Activated CD8-positive, alpha-beta memory T cell treated with anti-CD3 and anti-CD28 coated beads, Interleukin-2, amount 10 ng/mL, durations not matched to agents 7 days and 5 days (primary cell): ENCODE results near the gene SOCS3. TPM values are rescaled to one million over a fixed set of nuclear protein-coding genes. Genes with fewer than 3 reads are reported as not detected.
A peak's percentile ranks its signal among the peaks of the same experiment; 100 is the strongest.

ENCODE experiments used
- ATAC-seq: fragments of 150-1000 bp; cut with Tn5 transposase; one replicate; pipeline ENCODE4 v1.10.0; 2021; ENCODE audit warnings: moderate library complexity
- CTCF ChIA-PET: fragments of 350-600 bp; sonication (Branson Sonifier 250); formaldehyde crosslinking; loops from one replicate; lab custom pipeline; 2021; ENCODE audit warnings: antibody characterized with exemption; lab: Charles Lee
- DNase-seq: peaks from one replicate; pipeline ENCODE4 v3.0.0-alpha.2; 2020
- H3K27ac Mint-ChIP-seq: one replicate; pipeline ENCODE4 v1.8.0; 2021; ENCODE audit warnings: mild to moderate bottlenecking, mixed read lengths
- H3K27me3 Mint-ChIP-seq: one replicate; pipeline ENCODE4 v1.8.0; 2021; ENCODE audit warnings: mixed read lengths
- H3K36me3 Mint-ChIP-seq: one replicate; pipeline ENCODE4 v1.8.0; 2021; ENCODE audit warnings: mild to moderate bottlenecking, mixed read lengths
- H3K4me1 Mint-ChIP-seq: one replicate; pipeline ENCODE4 v1.8.0; 2021; ENCODE audit warnings: mixed read lengths
- H3K4me3 Mint-ChIP-seq: one replicate; pipeline ENCODE4 v1.8.0; 2021; ENCODE audit warnings: mild to moderate bottlenecking, moderate library complexity, mixed read lengths
- H3K9me3 Mint-ChIP-seq: one replicate; pipeline ENCODE4 v1.8.0; 2022; ENCODE audit warnings: low read depth, mixed read lengths
- total RNA-seq, 2 experiments: library from RNA; stranded (reverse); gene quantifications; one replicate each; pipeline ENCODE4 v1.2.3, GENCODE V29; 2021

Gene SOCS3
- 10 to 100 TPM in 1 of 2 experiments, 1 to 10 TPM in 1; 9.9 to 21.3 TPM for total RNA-seq

GRCh38 chr17:78359997-78360370 is at the start of gene SOCS3:
Gene SOCS3 (minus strand): TSS chr17:78360077. CDS start chr17:78359095, 982 bp downstream.
- ATAC-seq (peak; percentile 77), DNase-seq (peak; percentile 97)
- H3K36me3 Mint-ChIP-seq = peaks cover 17% of the 10 kb centered on the region
- peak within 1 kb of the TSS; percentile 87 for H3K27ac Mint-ChIP-seq
- CTCF ChIA-PET = interaction anchor here (0.7 to 12.3 kb wide), 14 partner anchors 10 to 341 kb away, joined by 3 to 191 read pairs (median 6); partner anchors contain the start of gene PGS1
- peaks cover 12% of the 10 kb centered on the region for H3K27me3 Mint-ChIP-seq
- H3K4me1 Mint-ChIP-seq = peaks cover 49% of the 10 kb centered on the region
- peak within 1 kb of the TSS; percentile 77 for H3K4me3 Mint-ChIP-seq
- no peaks in the 10 kb centered on the region for H3K9me3 Mint-ChIP-seq

- Mint-ChIP-seq H3K9me3 (no peaks in the 10 kb centered on the region), H3K4me3 (no peak overlapping the region), H3K27ac (no peak overlapping the region), H3K4me1 (peaks cover 64% of the 10 kb centered on the region), H3K27me3 (no peaks in the 10 kb centered on the region), H3K36me3 (peaks cover 9% of the 10 kb centered on the region)
- ATAC-seq (no peak), DNase-seq (no peak)
- CTCF ChIA-PET = no interaction called here
Measured at GRCh38 chr17:78409191-78409928, 49.5 kb upstream of the SOCS3 start.

- Mint-ChIP-seq H3K36me3 (peaks cover 13% of the 10 kb centered on the region), H3K4me3 (no peak overlapping the region), H3K27ac (no peak overlapping the region), H3K27me3 (no peaks in the 10 kb centered on the region), H3K9me3 (no peaks in the 10 kb centered on the region), H3K4me1 (peaks cover 56% of the 10 kb centered on the region)
- DNase-seq (no peak), ATAC-seq (no peak)
- CTCF ChIA-PET = no interaction called here
Measured at GRCh38 chr17:78408476-78409050, 48.7 kb upstream of the SOCS3 start.

GRCh38 chr17:78407387-78408000 is 47.6 kb upstream of the SOCS3 start:
- H3K27ac Mint-ChIP-seq = peak overlapping the region; percentile 27
- H3K4me1 Mint-ChIP-seq = peaks cover 45% of the 10 kb centered on the region
- no peak for DNase-seq
- H3K27me3 Mint-ChIP-seq = no peaks in the 10 kb centered on the region
- no peak overlapping the region for H3K4me3 Mint-ChIP-seq
- H3K9me3 Mint-ChIP-seq = no peaks in the 10 kb centered on the region
- CTCF ChIA-PET = interaction anchor here (1.1 kb wide), 1 partner anchor 14 kb away, joined by 4 read pairs; no protein-coding TSS in a partner anchor
- H3K36me3 Mint-ChIP-seq = peaks cover 24% of the 10 kb centered on the region
- ATAC-seq = no peak

- DNase-seq (no peak), ATAC-seq (no peak)
- Mint-ChIP-seq H3K27ac (no peak overlapping the region), H3K27me3 (no peaks in the 10 kb centered on the region), H3K36me3 (peaks cover 24% of the 10 kb centered on the region), H3K4me3 (no peak overlapping the region), H3K4me1 (peaks cover 39% of the 10 kb centered on the region), H3K9me3 (no peaks in the 10 kb centered on the region)
- CTCF ChIA-PET = interaction anchor here (1.1 kb wide), 1 partner anchor 15 kb away, joined by 4 read pairs; no protein-coding TSS in a partner anchor
Measured at GRCh38 chr17:78406920-78407319, 47.0 kb upstream of the SOCS3 start.

GRCh38 chr17:78406396-78406795 is 46.5 kb upstream of the SOCS3 start:
- no peaks in the 10 kb centered on the region for H3K9me3 Mint-ChIP-seq
- no peak overlapping the region for H3K4me3 Mint-ChIP-seq
- no peak for DNase-seq
- CTCF ChIA-PET = interaction anchor here (1.1 kb wide), 1 partner anchor 16 kb away, joined by 4 read pairs; no protein-coding TSS in a partner anchor
- ATAC-seq = no peak
- no peaks in the 10 kb centered on the region for H3K27me3 Mint-ChIP-seq
- H3K36me3 Mint-ChIP-seq = peaks cover 25% of the 10 kb centered on the region
- H3K4me1 Mint-ChIP-seq = peaks cover 36% of the 10 kb centered on the region
- H3K27ac Mint-ChIP-seq = peak overlapping the region; percentile 31

GRCh38 chr17:78403822-78404221 is 43.9 kb upstream of the SOCS3 start:
- H3K4me1 Mint-ChIP-seq = peaks cover 20% of the 10 kb centered on the region
- peaks cover 41% of the 10 kb centered on the region for H3K36me3 Mint-ChIP-seq
- H3K27ac Mint-ChIP-seq = no peak overlapping the region
- CTCF ChIA-PET = no interaction called here
- no peak overlapping the region for H3K4me3 Mint-ChIP-seq
- no peak for DNase-seq
- no peaks in the 10 kb centered on the region for H3K27me3 Mint-ChIP-seq
- no peak for ATAC-seq
- no peaks in the 10 kb centered on the region for H3K9me3 Mint-ChIP-seq

- Mint-ChIP-seq H3K27ac (no peak overlapping the region), H3K4me3 (no peak overlapping the region), H3K9me3 (no peaks in the 10 kb centered on the region), H3K36me3 (peaks cover 53% of the 10 kb centered on the region), H3K27me3 (no peaks in the 10 kb centered on the region), H3K4me1 (peaks cover 8% of the 10 kb centered on the region)
- no peak for ATAC-seq
- no peak for DNase-seq
- CTCF ChIA-PET = interaction anchor here (0.8 to 1.9 kb wide), 6 partner anchors 9 to 150 kb away, joined by 3 to 7 read pairs (median 3); no protein-coding TSS in a partner anchor
Measured at GRCh38 chr17:78401891-78402290, 42.0 kb upstream of the SOCS3 start.

GRCh38 chr17:78401246-78401645 is 41.4 kb upstream of the SOCS3 start:
- ATAC-seq = no peak
- no peak overlapping the region for H3K27ac Mint-ChIP-seq
- peaks cover 57% of the 10 kb centered on the region for H3K36me3 Mint-ChIP-seq
- peaks cover 1% of the 10 kb centered on the region for H3K4me1 Mint-ChIP-seq
- H3K4me3 Mint-ChIP-seq = no peak overlapping the region
- CTCF ChIA-PET = interaction anchor here (0.8 to 1.9 kb wide), 5 partner anchors 9 to 149 kb away, joined by 3 to 7 read pairs (median 3); no protein-coding TSS in a partner anchor
- no peaks in the 10 kb centered on the region for H3K9me3 Mint-ChIP-seq
- DNase-seq = no peak
- no peaks in the 10 kb centered on the region for H3K27me3 Mint-ChIP-seq

- no peak for DNase-seq
- Mint-ChIP-seq H3K36me3 (peaks cover 59% of the 10 kb centered on the region), H3K27me3 (no peaks in the 10 kb centered on the region), H3K9me3 (no peaks in the 10 kb centered on the region), H3K27ac (no peak overlapping the region), H3K4me1 (peaks cover under 1% of the 10 kb centered on the region), H3K4me3 (no peak overlapping the region)
- CTCF ChIA-PET = interaction anchor here (0.9 to 1.9 kb wide), 4 partner anchors 8 to 149 kb away, joined by 3 to 7 read pairs (median 3); no protein-coding TSS in a partner anchor
- ATAC-seq = no peak
Measured at GRCh38 chr17:78400581-78401240, 40.8 kb upstream of the SOCS3 start.

- no peak overlapping the region for H3K27ac Mint-ChIP-seq
- DNase-seq = no peak
- H3K4me1 Mint-ChIP-seq = no peaks in the 10 kb centered on the region
- no peaks in the 10 kb centered on the region for H3K9me3 Mint-ChIP-seq
- no peak for ATAC-seq
- CTCF ChIA-PET = no interaction called here
- peaks cover 61% of the 10 kb centered on the region for H3K36me3 Mint-ChIP-seq
- no peak overlapping the region for H3K4me3 Mint-ChIP-seq
- H3K27me3 Mint-ChIP-seq = no peaks in the 10 kb centered on the region
Measured at GRCh38 chr17:78399693-78400144, 39.8 kb upstream of the SOCS3 start.

GRCh38 chr17:78399028-78399692 is 39.3 kb upstream of the SOCS3 start:
- no peaks in the 10 kb centered on the region for H3K27me3 Mint-ChIP-seq
- H3K27ac Mint-ChIP-seq = no peak overlapping the region
- CTCF ChIA-PET = no interaction called here
- no peaks in the 10 kb centered on the region for H3K9me3 Mint-ChIP-seq
- no peak overlapping the region for H3K4me3 Mint-ChIP-seq
- no peaks in the 10 kb centered on the region for H3K4me1 Mint-ChIP-seq
- no peak for ATAC-seq
- no peak for DNase-seq
- peaks cover 59% of the 10 kb centered on the region for H3K36me3 Mint-ChIP-seq
